MCF 10A (cell line): Measurements from ENCODE around the gene PPM1H. TPM values are rescaled to one million over a fixed set of nuclear protein-coding genes. Genes with fewer than 3 reads are reported as not detected.

Experiments
- BruUV-seq: library from RNA; stranded (reverse); fragments of 400-500 nt; replicated peaks from 2 replicates; lab custom pipeline; 2021; lab: Mats Ljungman, UMichigan
- CTCF ChIA-PET: fragments of 300-600 bp; sonication (Branson Sonifier 250); formaldehyde crosslinking; extraction: SDS; loops from one replicate; lab custom pipeline; 2021; ENCODE audit warnings: antibody characterized with exemption, inconsistent platforms; lab: Yijun Ruan, JAX
- POLR2A ChIA-PET: fragments of 300-600, 350-650 bp; sonication (Branson Sonifier 250); formaldehyde crosslinking; extraction: SDS; loops from one replicate; lab custom pipeline; 2020; ENCODE audit warnings: antibody characterized with exemption, inconsistent platforms; lab: Yijun Ruan, JAX
- DNase-seq: peaks from one replicate; pipeline ENCODE4 v3.0.0-alpha.2; 2018; ENCODE audit not compliant: unreplicated experiment
- H3K27ac Mint-ChIP-seq: one replicate; pipeline ENCODE4 v1.8.0; 2022; ENCODE audit warnings: mild to moderate bottlenecking, low read depth, mixed read lengths; ENCODE audit not compliant: unreplicated experiment
- H3K27me3 Mint-ChIP-seq: one replicate; pipeline ENCODE4 v1.8.0; 2022; ENCODE audit warnings: mixed read lengths; ENCODE audit not compliant: insufficient read depth, unreplicated experiment
- H3K36me3 Mint-ChIP-seq: one replicate; pipeline ENCODE4 v1.8.0; 2022; ENCODE audit warnings: mild to moderate bottlenecking, moderate library complexity, mixed read lengths; ENCODE audit not compliant: insufficient read depth, unreplicated experiment
- H3K4me1 Mint-ChIP-seq: one replicate; pipeline ENCODE4 v1.8.0; 2022; ENCODE audit warnings: mixed read lengths; ENCODE audit not compliant: insufficient read depth, unreplicated experiment
- H3K4me3 Mint-ChIP-seq: one replicate; pipeline ENCODE4 v1.8.0; 2022; ENCODE audit warnings: mild to moderate bottlenecking, moderate library complexity, mixed read lengths; ENCODE audit not compliant: unreplicated experiment
- H3K9me3 Mint-ChIP-seq: one replicate; pipeline ENCODE4 v1.8.0; 2022; ENCODE audit warnings: mixed read lengths; ENCODE audit not compliant: unreplicated experiment
- CTCF ChIP-seq: fragments of 200-600 bp; IDR thresholded peaks from one replicate; pipeline ENCODE4 v1.8.0; 2022; ENCODE audit warnings: antibody characterized with exemption, mild to moderate bottlenecking; ENCODE audit not compliant: unreplicated experiment
- intact Hi-C: fragments of 100-400 bp; cut with micrococcal nuclease; formaldehyde crosslinking; loops from 2 replicates; pipeline ENCODE4 v1.14.1; 2022
- total RNA-seq: library from RNA; stranded (reverse); gene quantifications from 2 replicates; pipeline ENCODE4 v1.2.3, GENCODE V29; 2022

Gene PPM1H
- total RNA-seq, 1 experiment from 2014 or later = 0.49 TPM

- intact Hi-C loops = no loop called here
- Mint-ChIP-seq H3K4me3 (no peak overlapping the region), H3K27ac (no peak overlapping the region), H3K9me3 (no peaks in the 10 kb centered on the region), H3K36me3 (no peaks in the 10 kb centered on the region), H3K27me3 (no peaks in the 10 kb centered on the region), H3K4me1 (peaks cover 6% of the 10 kb centered on the region)
- no TSS peak for BruUV-seq
- CTCF ChIA-PET = no interaction called here
- no peak for DNase-seq
- POLR2A ChIA-PET = no interaction called here
- no peak for TF ChIP-seq CTCF
Measured at GRCh38 chr12:62635649-62636048, 299.3 kb downstream of the PPM1H start.

- Mint-ChIP-seq H3K4me3 (peak overlapping the region; percentile 57), H3K4me1 (peaks cover 6% of the 10 kb centered on the region), H3K27me3 (no peaks in the 10 kb centered on the region), H3K27ac (no peak overlapping the region), H3K36me3 (no peaks in the 10 kb centered on the region), H3K9me3 (no peaks in the 10 kb centered on the region)
- BruUV-seq = no TSS peak
- ChIA-PET POLR2A (no interaction called here), CTCF (no interaction called here)
- DNase-seq = no peak
- intact Hi-C loops = no loop called here
- TF ChIP-seq CTCF = no peak
Measured at GRCh38 chr12:62632411-62632918, 302.5 kb downstream of the PPM1H start.

- H3K4me1 Mint-ChIP-seq = peaks cover 6% of the 10 kb centered on the region
- intact Hi-C loops = no loop called here
- no TSS peak for BruUV-seq
- no peak for DNase-seq
- no peaks in the 10 kb centered on the region for H3K36me3 Mint-ChIP-seq
- TF ChIP-seq CTCF = no peak
- H3K9me3 Mint-ChIP-seq = no peaks in the 10 kb centered on the region
- no peak overlapping the region for H3K27ac Mint-ChIP-seq
- ChIA-PET CTCF (no interaction called here), POLR2A (no interaction called here)
- no peaks in the 10 kb centered on the region for H3K27me3 Mint-ChIP-seq
- peak overlapping the region; percentile 57 for H3K4me3 Mint-ChIP-seq
Measured at GRCh38 chr12:62631471-62632410, 303.2 kb downstream of the PPM1H start.

- ChIA-PET CTCF (interaction anchor here (1.2 kb wide), 1 partner anchor 15 kb away, joined by 3 read pairs; no protein-coding TSS in a partner anchor), POLR2A (no interaction called here)
- no peak for DNase-seq
- H3K4me3 Mint-ChIP-seq = no peak overlapping the region
- no peaks in the 10 kb centered on the region for H3K27me3 Mint-ChIP-seq
- peaks cover 7% of the 10 kb centered on the region for H3K4me1 Mint-ChIP-seq
- no TSS peak for BruUV-seq
- intact Hi-C loops = no loop called here
- H3K9me3 Mint-ChIP-seq = no peaks in the 10 kb centered on the region
- H3K27ac Mint-ChIP-seq = no peak overlapping the region
- peaks cover 2% of the 10 kb centered on the region for H3K36me3 Mint-ChIP-seq
- TF ChIP-seq CTCF = no peak
Measured at GRCh38 chr12:62629971-62630739, 304.8 kb downstream of the PPM1H start.
